Bronchial epithelial cell (primary cell): ENCODE measurements around the gene IL25. TPM values are rescaled to one million over a fixed set of nuclear protein-coding genes. Genes with fewer than 3 reads are reported as not detected.

ENCODE experiments used
- DNase-seq: peaks from one replicate; pipeline ENCODE4 v3.0.0-alpha.2; 2010; ENCODE audit warnings: low read depth
- FAIRE-seq: peaks from 2 replicates; lab custom pipeline; 2011; peaks lifted over from hg19 to GRCh38; lab: Jason Lieb, UNC
- H3K27me3 ChIP-seq: 2 replicates; pipeline ENCODE4 v1.5.1; 2011; ENCODE audit warnings: low read length; ENCODE audit not compliant: control insufficient read depth, insufficient read depth
- H3K36me3 ChIP-seq: 2 replicates; pipeline ENCODE4 v1.5.1; 2011; ENCODE audit warnings: low read length; ENCODE audit not compliant: control insufficient read depth, insufficient read depth
- H3K4me3 ChIP-seq: 2 replicates; pipeline ENCODE4 v1.5.1; 2011; ENCODE audit warnings: mild to moderate bottlenecking, low read depth, low read length, control low read depth
- CTCF ChIP-seq: IDR thresholded peaks from 2 replicates; pipeline ENCODE4 v1.5.1; 2011; ENCODE audit warnings: mild to moderate bottlenecking, moderate library complexity, low read length, control low read depth, inconsistent platforms; ENCODE audit not compliant: insufficient read depth, severe bottlenecking
- total RNA-seq: library from RNA; depleted of rRNA; stranded (reverse); fragments of >200 nt; gene quantifications from 2 replicates; pipeline ENCODE4 v1.2.1, GENCODE V29; 2014

The IL25 gene
- total RNA-seq, 1 donor from 2014 or later: not detected

- Histone ChIP-seq H3K27me3 (no peaks in the 10 kb centered on the region), H3K36me3 (no peaks in the 10 kb centered on the region), H3K4me3 (no peak overlapping the region)
- no peak for TF ChIP-seq CTCF
- FAIRE-seq: no peak
- DNase-seq: no peak
Measured at GRCh38 chr14:23346693-23347405, 25.8 kb upstream of the IL25 start.

DNA sequence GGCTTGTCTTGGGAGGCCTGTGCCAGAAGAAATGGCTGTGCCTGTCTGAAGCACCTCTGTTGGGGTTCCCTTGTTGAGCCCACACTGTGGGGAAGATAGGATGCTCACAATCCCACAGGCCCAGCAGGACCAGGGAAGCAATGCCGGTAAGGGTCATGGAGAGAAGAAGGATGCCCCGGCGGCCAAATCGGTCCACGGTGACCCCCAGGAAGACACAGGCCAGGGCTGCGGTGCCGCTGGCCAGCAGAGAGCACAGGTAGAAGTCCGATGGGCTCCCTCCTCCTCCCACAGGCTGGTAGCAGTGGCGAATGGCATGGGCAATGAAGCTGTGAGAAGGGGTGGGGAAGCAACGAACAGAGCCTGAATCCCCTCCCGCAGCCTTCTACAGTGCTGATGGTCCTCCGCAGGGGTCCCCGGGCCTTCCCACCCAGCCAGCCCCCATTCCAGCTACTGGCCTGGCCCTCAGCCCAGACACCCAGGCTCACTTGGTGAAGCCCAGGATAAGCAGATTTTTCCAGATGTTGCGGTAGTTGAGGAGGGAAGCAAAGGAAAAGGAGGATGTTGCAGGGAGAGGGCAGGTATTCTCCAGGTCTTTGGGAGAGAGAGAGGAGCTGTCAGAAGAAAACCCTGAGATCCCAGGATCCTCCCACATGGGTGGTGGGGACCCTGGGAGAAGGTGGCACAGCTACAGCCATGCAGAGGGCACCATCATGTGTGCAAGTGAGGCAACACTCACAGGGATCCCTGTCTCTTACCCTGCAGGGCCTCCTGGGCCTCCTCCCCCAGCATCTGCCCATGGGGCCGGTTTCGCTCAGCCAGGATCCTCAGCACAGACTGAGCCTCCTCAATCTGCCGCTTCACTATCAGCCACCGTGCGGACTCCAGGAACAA is 25.0 kb upstream of the IL25 start:
- no peak for FAIRE-seq
- no peak for TF ChIP-seq CTCF
- Histone ChIP-seq H3K36me3 (no peaks in the 10 kb centered on the region), H3K27me3 (no peaks in the 10 kb centered on the region), H3K4me3 (no peak overlapping the region)
- no peak for DNase-seq

DNA sequence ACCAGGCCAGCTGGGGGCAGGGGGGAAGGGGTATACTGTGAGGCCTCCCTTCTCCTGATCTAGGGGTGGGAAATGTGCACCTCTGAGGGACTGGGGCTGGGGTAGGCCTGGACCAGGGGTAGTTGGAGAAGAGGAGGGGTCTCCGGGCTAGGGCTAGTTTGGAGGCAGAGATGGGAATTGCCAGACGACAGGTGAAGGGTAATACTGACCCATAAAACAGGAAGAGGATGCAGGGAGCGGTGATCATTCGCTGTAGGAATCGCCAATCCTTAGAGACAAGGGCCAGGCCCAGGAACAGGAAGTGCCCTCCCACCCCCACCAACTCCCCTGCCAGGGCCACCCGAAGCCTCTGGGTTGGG is 24.3 kb upstream of the IL25 start:
- TF ChIP-seq CTCF: no peak
- no peak for DNase-seq
- FAIRE-seq: no peak
- peaks cover 2% of the 10 kb centered on the region for H3K27me3 ChIP-seq
- H3K4me3 ChIP-seq: no peak overlapping the region
- H3K36me3 ChIP-seq: no peaks in the 10 kb centered on the region

DNA sequence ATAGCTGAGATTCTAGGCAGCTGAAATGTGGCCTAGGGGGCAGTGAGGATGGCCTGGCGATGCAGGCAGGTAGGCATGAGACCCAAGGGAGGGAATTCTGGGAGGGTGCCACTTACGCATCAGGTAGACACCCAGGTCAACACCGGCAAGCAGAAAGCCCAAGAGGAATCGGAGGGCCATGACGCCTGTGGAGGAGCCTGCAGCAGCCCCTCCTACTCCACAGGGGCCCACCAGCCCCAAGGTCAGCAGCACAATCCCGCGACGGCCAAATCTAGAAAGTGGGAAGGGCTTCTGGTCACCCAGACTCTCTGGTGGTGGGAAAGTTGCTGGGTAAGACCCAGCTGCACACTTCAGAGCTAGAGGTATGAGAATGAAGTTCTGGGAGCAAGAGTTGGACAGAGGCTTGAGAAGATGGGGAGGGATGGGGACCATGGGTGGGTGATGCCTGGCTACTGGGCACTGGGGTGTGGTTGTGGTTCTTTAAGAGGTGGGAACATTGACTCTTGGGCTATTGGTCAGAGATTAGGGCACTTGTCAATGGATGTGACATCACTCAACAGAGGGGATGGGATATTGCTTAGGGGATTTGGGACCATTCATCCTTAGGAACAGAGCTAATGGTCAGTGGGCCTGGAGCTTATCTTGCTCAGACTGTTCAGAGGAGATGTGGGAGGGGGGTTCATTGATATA is 23.3 kb upstream of the IL25 start:
- no peak overlapping the region for H3K4me3 ChIP-seq
- no peak for FAIRE-seq
- no peak for DNase-seq
- peaks cover 4% of the 10 kb centered on the region for H3K27me3 ChIP-seq
- TF ChIP-seq CTCF: no peak
- H3K36me3 ChIP-seq: no peaks in the 10 kb centered on the region

DNA sequence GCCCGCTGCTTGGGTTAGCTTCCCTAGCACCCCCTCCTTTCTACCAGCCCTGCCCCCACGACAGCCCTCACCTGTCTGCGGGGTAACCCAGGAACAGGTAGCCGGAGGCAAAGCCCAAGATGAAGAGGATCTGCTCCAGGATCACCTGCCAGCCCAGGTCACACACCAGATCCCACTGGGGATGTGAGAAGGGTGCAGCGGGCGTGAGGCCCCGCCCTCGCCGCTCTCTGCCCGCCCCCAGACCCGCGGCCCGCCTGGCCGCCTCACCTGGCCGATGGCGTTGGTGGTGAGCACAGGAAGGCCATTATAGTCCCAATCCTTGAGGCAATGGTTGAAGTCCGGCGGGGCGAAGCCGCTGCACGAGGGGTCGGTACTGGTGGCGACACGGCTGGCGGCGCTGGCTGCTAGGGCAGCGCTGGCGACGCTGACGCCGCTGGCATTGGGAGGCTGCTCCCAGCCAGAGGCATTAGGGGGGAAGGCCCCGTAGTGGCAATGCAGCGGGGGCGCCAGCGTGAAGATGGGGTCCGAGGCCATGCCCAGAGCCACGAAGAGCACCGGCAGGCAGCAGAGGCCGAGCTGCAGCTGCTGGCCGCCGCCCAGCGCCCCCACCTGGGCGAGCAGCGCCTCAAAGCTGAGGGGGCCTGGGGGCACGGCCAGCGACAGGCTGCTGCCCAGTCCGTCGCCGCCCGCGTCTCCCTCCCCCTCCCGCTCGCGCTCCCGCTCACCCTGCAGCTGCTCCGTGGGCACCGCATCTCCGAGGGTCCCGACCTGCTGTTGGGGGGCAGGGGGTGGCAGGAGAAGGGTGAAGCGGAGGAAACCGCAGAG is 20.7 kb upstream of the IL25 start:
- H3K27me3 ChIP-seq: peaks cover 4% of the 10 kb centered on the region
- FAIRE-seq (no peak), DNase-seq (no peak)
- H3K36me3 ChIP-seq: no peaks in the 10 kb centered on the region
- peak overlapping the region; percentile 38 for H3K4me3 ChIP-seq
- TF ChIP-seq CTCF: peak; percentile 13
